IPS DF 19.7 (cell line): Measurements from ENCODE around the gene TMEM51.
"Not testable (repeated sequence)": the region's sequence is repeated elsewhere in the genome, so short reads cannot be mapped to it uniquely, and the experiment has no call there.

ENCODE experiments used
- DNase-seq: peaks from one replicate; pipeline ENCODE4 v3.0.0-alpha.2; 2013; ENCODE audit warnings: low read depth, low spot score

TMEM51 gene

GRCh38 chr1:15153842-15154479, 414 bp downstream of the TMEM51 start:
- no peak for DNase-seq

GRCh38 chr1:15154480-15155036, 1.0 kb downstream of the TMEM51 start:
- DNase-seq, result no peak

- no peak for DNase-seq
Observed at GRCh38 chr1:15155191-15155590, 1.6 kb downstream of the TMEM51 start.

- DNase-seq, result no peak
Observed at GRCh38 chr1:15155888-15156741, 2.6 kb downstream of the TMEM51 start.

GRCh38 chr1:15156807-15157380, 3.3 kb downstream of the TMEM51 start:
- no peak for DNase-seq

GRCh38 chr1:15157524-15158399, 4.2 kb downstream of the TMEM51 start:
- no peak for DNase-seq

- no peak for DNase-seq
Observed at GRCh38 chr1:15158506-15159165, 5.1 kb downstream of the TMEM51 start.

GRCh38 chr1:15159166-15159555, 5.6 kb downstream of the TMEM51 start:
- DNase-seq, result no peak

GRCh38 chr1:15160626-15161025, 7.1 kb downstream of the TMEM51 start:
- no peak for DNase-seq

GRCh38 chr1:15167386-15167785, 13.8 kb downstream of the TMEM51 start:
- DNase-seq, result no peak

- DNase-seq, result no peak
Observed at GRCh38 chr1:15168479-15168878, 14.9 kb downstream of the TMEM51 start.

- DNase-seq, result no peak
Observed at GRCh38 chr1:15170071-15170470, 16.5 kb downstream of the TMEM51 start.

- no peak for DNase-seq
Observed at GRCh38 chr1:15171271-15171908, 17.8 kb downstream of the TMEM51 start.

- DNase-seq, result no peak
Observed at GRCh38 chr1:15172405-15173259, 19.1 kb downstream of the TMEM51 start.

GRCh38 chr1:15173863-15174614, 20.5 kb downstream of the TMEM51 start:
- no peak for DNase-seq

GRCh38 chr1:15174615-15174983, 21.1 kb downstream of the TMEM51 start:
- DNase-seq, result no peak

GRCh38 chr1:15175324-15176094, 22.0 kb downstream of the TMEM51 start:
- DNase-seq, result not testable (repeated sequence)

- DNase-seq, result no peak
Observed at GRCh38 chr1:15176120-15176519, 22.6 kb downstream of the TMEM51 start.
